ENCODE data around the gene TSPOAP1.

Gene TSPOAP1

DNA sequence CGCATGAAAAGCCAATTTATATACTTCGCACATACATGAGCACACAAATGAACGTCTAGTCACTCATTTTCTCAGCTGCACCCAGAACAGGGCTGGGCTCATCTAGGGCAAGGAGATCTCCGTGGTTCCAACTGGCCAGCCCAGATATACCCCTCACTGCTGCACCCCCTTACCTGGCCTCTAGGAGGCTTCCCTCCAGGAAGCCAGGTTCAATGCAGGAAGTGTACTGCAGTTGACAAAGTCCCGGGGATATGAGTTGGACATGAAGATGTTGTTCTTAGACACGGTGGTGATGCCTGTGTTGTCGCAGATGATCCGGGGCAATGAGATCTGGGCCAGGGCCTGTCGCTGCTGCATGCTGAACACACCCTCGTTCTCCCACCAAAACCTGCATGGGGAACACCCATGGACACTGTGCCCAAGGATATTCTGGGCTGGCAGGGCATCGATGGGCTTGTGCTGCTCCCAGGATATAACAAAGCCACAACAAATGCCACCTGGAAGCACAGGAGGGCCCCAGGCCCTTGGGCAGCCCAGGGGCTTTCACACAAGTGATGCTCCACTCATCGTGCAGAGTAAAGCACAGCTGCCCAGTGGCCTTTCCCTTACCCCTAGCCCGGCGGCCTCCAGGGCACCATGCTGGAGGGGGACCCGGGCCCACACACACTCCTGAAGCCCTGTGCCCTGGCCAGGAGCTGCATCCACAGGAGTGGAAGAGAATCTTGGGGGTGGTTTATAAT, 57.9 kb downstream of the TSPOAP1 start:
- no peak overlapping the region for H3K4me3 ChIP-seq (ENCODE audit: low read length, poor library complexity, severe bottlenecking)
- no peak overlapping the region for H2AFZ ChIP-seq (ENCODE audit: low read length)
- H3K9me3 ChIP-seq (ENCODE audit: insufficient read depth, low read depth, low read length) = no peaks in the 10 kb centered on the region

DNA sequence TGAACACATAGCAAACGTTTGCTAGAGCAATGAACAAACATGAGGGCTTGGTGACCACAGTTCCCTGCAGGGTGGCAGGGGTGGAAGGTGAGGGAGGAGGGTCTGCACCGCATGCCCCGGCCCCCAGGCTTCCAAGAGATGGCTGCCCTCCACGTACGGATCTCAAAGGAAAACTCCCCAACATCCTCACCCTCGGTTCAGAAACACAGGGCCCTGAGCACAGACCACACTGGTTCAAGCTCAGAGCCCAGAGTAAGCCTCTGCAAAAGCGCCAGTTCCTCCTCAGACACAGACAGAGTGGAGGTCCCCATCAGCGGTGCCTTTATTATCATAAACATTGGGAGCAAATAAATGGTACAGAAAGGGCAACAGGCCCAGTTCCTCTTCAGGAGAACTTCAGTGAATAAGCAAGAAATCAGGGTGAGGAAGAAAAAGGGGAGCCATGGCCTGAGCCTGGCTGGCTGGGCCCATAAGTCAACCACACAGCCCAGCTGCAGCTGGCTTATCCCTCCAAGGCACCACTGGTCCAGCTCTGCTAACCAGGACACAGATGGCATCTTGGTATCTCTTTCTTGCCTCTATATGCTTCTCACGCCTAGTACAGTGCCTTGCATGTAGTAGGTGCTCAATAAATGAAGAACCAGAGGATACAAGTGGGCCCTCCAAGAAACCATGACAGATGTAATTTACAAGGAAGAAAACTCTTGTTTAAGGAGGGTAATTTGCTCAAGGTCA, 58.9 kb downstream of the TSPOAP1 start:
- Histone ChIP-seq H3K9me2 (replicated peaks; ENCODE audit: low read depth, low read length) (no peaks in the 10 kb centered on the region), H3F3A (ENCODE audit: low read depth) (no peaks in the 10 kb centered on the region), H3K79me2 (ENCODE audit: insufficient read depth, low read length) (no peaks in the 10 kb centered on the region), H2AFZ (ENCODE audit: low read length) (no peak overlapping the region), H4K20me1 (ENCODE audit: insufficient read depth, low read length, poor library complexity, severe bottlenecking) (no peaks in the 10 kb centered on the region), H3K4me2 (ENCODE audit: low read depth, low read length, poor library complexity, severe bottlenecking) (no peak overlapping the region), H3K4me1 (ENCODE audit: insufficient read depth, low read length, poor library complexity, severe bottlenecking) (no peaks in the 10 kb centered on the region), H3K36me3 (ENCODE audit: insufficient read depth, low read length) (no peaks in the 10 kb centered on the region), H3K9ac (ENCODE audit: low read depth, low read length, poor library complexity, severe bottlenecking) (no peak overlapping the region), H3K9me3 (ENCODE audit: insufficient read depth, low read depth, low read length) (no peaks in the 10 kb centered on the region), H3K4me3 (ENCODE audit: low read length, poor library complexity, severe bottlenecking) (no peak overlapping the region), H3K27me3 (ENCODE audit: insufficient read depth, low read length, poor library complexity, severe bottlenecking) (no peaks in the 10 kb centered on the region)
- TF ChIP-seq, protein P1, sequence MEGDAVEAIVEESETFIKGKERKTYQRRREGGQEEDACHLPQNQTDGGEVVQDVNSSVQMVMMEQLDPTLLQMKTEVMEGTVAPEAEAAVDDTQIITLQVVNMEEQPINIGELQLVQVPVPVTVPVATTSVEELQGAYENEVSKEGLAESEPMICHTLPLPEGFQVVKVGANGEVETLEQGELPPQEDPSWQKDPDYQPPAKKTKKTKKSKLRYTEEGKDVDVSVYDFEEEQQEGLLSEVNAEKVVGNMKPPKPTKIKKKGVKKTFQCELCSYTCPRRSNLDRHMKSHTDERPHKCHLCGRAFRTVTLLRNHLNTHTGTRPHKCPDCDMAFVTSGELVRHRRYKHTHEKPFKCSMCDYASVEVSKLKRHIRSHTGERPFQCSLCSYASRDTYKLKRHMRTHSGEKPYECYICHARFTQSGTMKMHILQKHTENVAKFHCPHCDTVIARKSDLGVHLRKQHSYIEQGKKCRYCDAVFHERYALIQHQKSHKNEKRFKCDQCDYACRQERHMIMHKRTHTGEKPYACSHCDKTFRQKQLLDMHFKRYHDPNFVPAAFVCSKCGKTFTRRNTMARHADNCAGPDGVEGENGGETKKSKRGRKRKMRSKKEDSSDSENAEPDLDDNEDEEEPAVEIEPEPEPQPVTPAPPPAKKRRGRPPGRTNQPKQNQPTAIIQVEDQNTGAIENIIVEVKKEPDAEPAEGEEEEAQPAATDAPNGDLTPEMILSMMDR (conservative IDR thresholded peaks at IDR 0.05; ENCODE audit: low read length) = no peak
- TF ChIP-seq EZH2phosphoT487 (IDR thresholded peaks at IDR 0.05; ENCODE audit: borderline replicate concordance) = no peak

More for the DNA sequence above, 57.9 kb downstream of the TSPOAP1 start:
- no peaks in the 10 kb centered on the region for H3K4me1 ChIP-seq (ENCODE audit: insufficient read depth, low read length, poor library complexity, severe bottlenecking)
- no peaks in the 10 kb centered on the region for H3K27me3 ChIP-seq (ENCODE audit: insufficient read depth, low read length, poor library complexity, severe bottlenecking)
- H3K9ac ChIP-seq (ENCODE audit: low read depth, low read length, poor library complexity, severe bottlenecking) = no peak overlapping the region
- H3K4me2 ChIP-seq (ENCODE audit: low read depth, low read length, poor library complexity, severe bottlenecking) = no peak overlapping the region
- no peaks in the 10 kb centered on the region for H3K36me3 ChIP-seq (ENCODE audit: insufficient read depth, low read length)
- no peak for TF ChIP-seq EZH2phosphoT487 (IDR thresholded peaks at IDR 0.05; ENCODE audit: borderline replicate concordance)
- TF ChIP-seq, protein P1 (conservative IDR thresholded peaks at IDR 0.05; ENCODE audit: low read length) = peak; percentile 53
- H3K79me2 ChIP-seq (ENCODE audit: insufficient read depth, low read length) = no peaks in the 10 kb centered on the region
- no peaks in the 10 kb centered on the region for H3F3A ChIP-seq (ENCODE audit: low read depth)
- H4K20me1 ChIP-seq (ENCODE audit: insufficient read depth, low read length, poor library complexity, severe bottlenecking) = no peaks in the 10 kb centered on the region
- H3K9me2 ChIP-seq (replicated peaks; ENCODE audit: low read depth, low read length) = no peaks in the 10 kb centered on the region

DNA sequence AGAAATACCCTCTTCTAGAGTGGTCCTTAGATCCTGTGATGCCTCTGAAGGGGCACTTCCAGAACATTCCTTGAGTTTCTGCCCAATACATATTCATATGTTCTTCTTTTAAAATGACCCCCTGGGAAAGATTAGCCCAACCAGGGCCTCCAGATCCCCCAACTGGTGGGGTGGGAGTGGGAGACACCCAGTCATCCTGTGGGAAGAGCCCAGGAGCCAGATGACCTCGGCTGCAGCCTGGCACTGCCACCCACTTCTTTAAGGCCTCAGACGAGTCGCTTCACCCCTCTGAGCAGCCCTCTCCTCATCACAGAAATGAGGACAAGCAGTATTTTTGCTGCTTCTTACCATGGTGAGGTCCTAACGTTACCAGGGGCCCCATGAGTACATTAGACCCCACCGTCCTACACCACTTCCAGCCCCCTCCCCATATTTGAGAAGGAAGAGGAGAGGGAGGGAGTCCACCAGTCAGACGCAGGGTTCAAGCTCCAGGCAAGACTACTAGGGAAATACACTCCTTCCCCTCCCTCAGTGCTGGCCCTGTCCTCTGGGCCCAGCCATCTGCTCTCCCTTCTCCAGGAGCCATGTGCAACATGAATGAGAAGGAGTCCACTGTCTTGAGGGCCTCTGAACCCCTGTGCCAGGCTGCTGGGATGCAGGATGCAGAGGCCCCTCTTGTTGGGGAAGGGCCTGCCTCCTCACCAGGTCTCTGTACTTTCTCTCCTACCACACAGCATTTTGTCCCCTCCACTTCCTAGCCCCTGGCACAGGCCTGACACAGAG, 59.6 kb downstream of the TSPOAP1 start:
- H3K9me3 ChIP-seq (ENCODE audit: insufficient read depth, low read depth, low read length) = no peaks in the 10 kb centered on the region
- TF ChIP-seq, protein P1 (conservative IDR thresholded peaks at IDR 0.05; ENCODE audit: low read length) = no peak
- no peak for TF ChIP-seq EZH2phosphoT487 (IDR thresholded peaks at IDR 0.05; ENCODE audit: borderline replicate concordance)

More for the DNA sequence above, 59.6 kb downstream of the TSPOAP1 start:
- Histone ChIP-seq H3K9ac (ENCODE audit: low read depth, low read length, poor library complexity, severe bottlenecking) (no peak overlapping the region), H3K4me1 (ENCODE audit: insufficient read depth, low read length, poor library complexity, severe bottlenecking) (no peaks in the 10 kb centered on the region), H4K20me1 (ENCODE audit: insufficient read depth, low read length, poor library complexity, severe bottlenecking) (no peaks in the 10 kb centered on the region), H3K9me2 (replicated peaks; ENCODE audit: low read depth, low read length) (no peaks in the 10 kb centered on the region), H3K4me3 (ENCODE audit: low read length, poor library complexity, severe bottlenecking) (no peak overlapping the region), H2AFZ (ENCODE audit: low read length) (no peak overlapping the region), H3F3A (ENCODE audit: low read depth) (no peaks in the 10 kb centered on the region), H3K27me3 (ENCODE audit: insufficient read depth, low read length, poor library complexity, severe bottlenecking) (no peaks in the 10 kb centered on the region), H3K36me3 (ENCODE audit: insufficient read depth, low read length) (no peaks in the 10 kb centered on the region), H3K4me2 (ENCODE audit: low read depth, low read length, poor library complexity, severe bottlenecking) (no peak overlapping the region), H3K79me2 (ENCODE audit: insufficient read depth, low read length) (no peaks in the 10 kb centered on the region)
